GM23338 (cell line): ENCODE data around the gene HDAC3. TPM values are rescaled to one million over a fixed set of nuclear protein-coding genes. Genes with fewer than 3 reads are reported as not detected.
A peak's percentile ranks its signal among the peaks of the same experiment; 100 is the strongest.

Experiments
- ATAC-seq: fragments of 200-7000 bp; cut with Tn5 transposase; 3 replicates; pipeline ENCODE4 v1.9.1; 2020
- DNase-seq: peaks from one replicate; pipeline ENCODE4 v3.0.0-alpha.2; 2015; ENCODE audit warnings: low spot score
- H2AFZ ChIP-seq: fragments of 200-600 bp; sonication (generic); 2 replicates; pipeline ENCODE4 v1.8.0; 2016; ENCODE audit warnings: antibody characterized with exemption, mild to moderate bottlenecking, moderate library complexity
- H3F3A ChIP-seq: fragments of 200-600 bp; sonication (generic); replicated peaks from 2 replicates; pipeline ENCODE4 v1.8.0; 2017; ENCODE audit warnings: antibody characterized with exemption, mixed run types, low read depth
- H3K27ac ChIP-seq: fragments of 200-600 bp; sonication (generic); 2 replicates; pipeline ENCODE4 v1.6.1; 2016; ENCODE audit warnings: low read depth
- H3K27me3 ChIP-seq: fragments of 200-600 bp; sonication (generic); 2 replicates; pipeline ENCODE4 v1.8.0; 2016; ENCODE audit warnings: mild to moderate bottlenecking, mixed run types, moderate library complexity; ENCODE audit not compliant: insufficient read depth
- H3K36me3 ChIP-seq: fragments of 200-600 bp; sonication (generic); 2 replicates; pipeline ENCODE4 v1.8.0; 2016; ENCODE audit warnings: mild to moderate bottlenecking; ENCODE audit not compliant: insufficient read depth
- H3K4me1 ChIP-seq: fragments of 200-600 bp; sonication (generic); 2 replicates; pipeline ENCODE4 v1.8.0; 2016; ENCODE audit warnings: mild to moderate bottlenecking, moderate library complexity; ENCODE audit not compliant: insufficient read depth
- H3K4me2 ChIP-seq: fragments of 200-600 bp; sonication (generic); 2 replicates; pipeline ENCODE4 v1.7.1; 2017; ENCODE audit warnings: mixed run types
- H3K4me3 ChIP-seq: fragments of 200-600 bp; sonication (generic); 2 replicates; pipeline ENCODE4 v1.6.1; 2016; ENCODE audit warnings: mixed run types
- H3K79me2 ChIP-seq: fragments of 200-600 bp; sonication (generic); replicated peaks from 2 replicates; pipeline ENCODE4 v1.8.0; 2017; ENCODE audit warnings: mild to moderate bottlenecking; ENCODE audit not compliant: insufficient read depth
- H3K9me2 ChIP-seq: fragments of 200-600 bp; sonication (generic); 2 replicates; pipeline ENCODE4 v1.8.0; 2017; ENCODE audit not compliant: insufficient read depth
- H4K20me1 ChIP-seq: fragments of 200-600 bp; sonication (generic); replicated peaks from 2 replicates; pipeline ENCODE4 v1.8.0; 2017; ENCODE audit warnings: mild to moderate bottlenecking; ENCODE audit not compliant: insufficient read depth
- H3K27ac Mint-ChIP-seq: 2 replicates; pipeline ENCODE4 v1.8.0; 2020; ENCODE audit warnings: inconsistent platforms, mild to moderate bottlenecking, moderate library complexity, mixed read lengths
- H3K27me3 Mint-ChIP-seq: 3 replicates; pipeline ENCODE4 v1.8.0; 2022; ENCODE audit warnings: low read depth, mild to moderate bottlenecking, moderate library complexity, mixed read lengths, inconsistent platforms; ENCODE audit not compliant: insufficient read depth, poor library complexity
- H3K36me3 Mint-ChIP-seq: 3 replicates; pipeline ENCODE4 v1.8.0; 2021; ENCODE audit warnings: low read depth, mild to moderate bottlenecking, inconsistent platforms, moderate library complexity, mixed read lengths
- H3K4me1 Mint-ChIP-seq: 3 replicates; pipeline ENCODE4 v1.8.0; 2020; ENCODE audit warnings: mild to moderate bottlenecking, inconsistent platforms, mixed read lengths
- H3K4me3 Mint-ChIP-seq: 3 replicates; pipeline ENCODE4 v1.8.0; 2021; ENCODE audit warnings: moderate library complexity, mild to moderate bottlenecking, inconsistent platforms, mixed read lengths
- H3K9me3 Mint-ChIP-seq: 3 replicates; pipeline ENCODE4 v1.8.0; 2020; ENCODE audit warnings: moderate library complexity, mild to moderate bottlenecking, inconsistent platforms, mixed read lengths
- NANOG ChIP-seq: IDR thresholded peaks from 2 replicates; pipeline ENCODE4 v1.6.1; 2016; ENCODE audit warnings: antibody characterized with exemption, borderline replicate concordance
- STAT1 ChIP-seq: IDR thresholded peaks from one replicate; pipeline ENCODE4 v1.6.1; 2016; ENCODE audit warnings: antibody characterized with exemption; ENCODE audit not compliant: unreplicated experiment
- ZNF331 ChIP-seq: fragments of 250-450 bp; sonication (Bioruptor Pico); IDR thresholded peaks from 2 replicates; pipeline ENCODE4 v1.5.0; 2020; ENCODE audit warnings: low read depth, mild to moderate bottlenecking, moderate library complexity
- polyA plus RNA-seq: library from polyadenylated mRNA; unstranded; fragments of >200 nt; fragmentation: Nextera tagmentation; extraction: Ambion mirVana; gene quantifications from 2 replicates; pipeline ENCODE4 v1.2.1, GENCODE V29; 2016
- total RNA-seq: library from RNA; depleted of rRNA; stranded (reverse); fragments of >200 nt; shearing (Covaris generic); gene quantifications from 2 replicates; pipeline ENCODE4 v1.2.3, GENCODE V29; 2014
- TF ChIP-seq, protein P1 (sequence below): fragments of 250-450 bp; sonication (Bioruptor Pico); IDR thresholded peaks from 2 replicates; pipeline ENCODE4 v1.5.0; 2020; ENCODE audit warnings: mild to moderate bottlenecking, moderate library complexity
- TF ChIP-seq, protein P2 (sequence below), 2 experiments: fragments of 200-600 bp in 1 of 2; sonication (generic) in 1 of 2; conservative IDR thresholded peaks; 2 replicates each; pipeline versions ENCODE4 v1.5.1 to v1.6.1; 2016 to 2017; ENCODE audit warnings: antibody characterized with exemption in 2 of 2, low read depth in 2 of 2, mild to moderate bottlenecking in 2 of 2, moderate library complexity in 1 of 2

The HDAC3 gene
- total and polyA plus RNA-seq, 2 experiments from 2014 or later: 59.2 to 90.0 TPM

DNA sequence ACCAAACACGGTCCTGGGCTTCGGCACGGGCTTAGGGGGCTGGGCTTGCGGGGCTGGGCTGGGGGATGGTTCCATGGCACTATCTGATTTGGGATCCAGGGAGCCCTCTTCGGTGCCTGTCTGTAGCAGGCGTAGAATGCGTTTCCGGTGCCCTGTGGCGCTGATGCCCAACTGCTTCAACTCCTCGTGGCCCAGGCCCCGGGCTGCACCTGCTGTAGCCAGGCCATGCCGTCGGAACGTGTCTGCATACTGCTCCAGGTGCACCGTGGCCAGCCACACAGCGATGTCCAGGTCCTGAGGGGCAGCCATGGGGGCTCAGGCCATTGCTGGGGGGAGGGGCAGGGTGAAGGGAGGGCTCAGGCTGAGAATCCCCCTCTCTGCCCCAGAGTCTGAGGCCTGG, 43.5 kb upstream of the HDAC3 start (continued):
- TF ChIP-seq, protein P1, sequence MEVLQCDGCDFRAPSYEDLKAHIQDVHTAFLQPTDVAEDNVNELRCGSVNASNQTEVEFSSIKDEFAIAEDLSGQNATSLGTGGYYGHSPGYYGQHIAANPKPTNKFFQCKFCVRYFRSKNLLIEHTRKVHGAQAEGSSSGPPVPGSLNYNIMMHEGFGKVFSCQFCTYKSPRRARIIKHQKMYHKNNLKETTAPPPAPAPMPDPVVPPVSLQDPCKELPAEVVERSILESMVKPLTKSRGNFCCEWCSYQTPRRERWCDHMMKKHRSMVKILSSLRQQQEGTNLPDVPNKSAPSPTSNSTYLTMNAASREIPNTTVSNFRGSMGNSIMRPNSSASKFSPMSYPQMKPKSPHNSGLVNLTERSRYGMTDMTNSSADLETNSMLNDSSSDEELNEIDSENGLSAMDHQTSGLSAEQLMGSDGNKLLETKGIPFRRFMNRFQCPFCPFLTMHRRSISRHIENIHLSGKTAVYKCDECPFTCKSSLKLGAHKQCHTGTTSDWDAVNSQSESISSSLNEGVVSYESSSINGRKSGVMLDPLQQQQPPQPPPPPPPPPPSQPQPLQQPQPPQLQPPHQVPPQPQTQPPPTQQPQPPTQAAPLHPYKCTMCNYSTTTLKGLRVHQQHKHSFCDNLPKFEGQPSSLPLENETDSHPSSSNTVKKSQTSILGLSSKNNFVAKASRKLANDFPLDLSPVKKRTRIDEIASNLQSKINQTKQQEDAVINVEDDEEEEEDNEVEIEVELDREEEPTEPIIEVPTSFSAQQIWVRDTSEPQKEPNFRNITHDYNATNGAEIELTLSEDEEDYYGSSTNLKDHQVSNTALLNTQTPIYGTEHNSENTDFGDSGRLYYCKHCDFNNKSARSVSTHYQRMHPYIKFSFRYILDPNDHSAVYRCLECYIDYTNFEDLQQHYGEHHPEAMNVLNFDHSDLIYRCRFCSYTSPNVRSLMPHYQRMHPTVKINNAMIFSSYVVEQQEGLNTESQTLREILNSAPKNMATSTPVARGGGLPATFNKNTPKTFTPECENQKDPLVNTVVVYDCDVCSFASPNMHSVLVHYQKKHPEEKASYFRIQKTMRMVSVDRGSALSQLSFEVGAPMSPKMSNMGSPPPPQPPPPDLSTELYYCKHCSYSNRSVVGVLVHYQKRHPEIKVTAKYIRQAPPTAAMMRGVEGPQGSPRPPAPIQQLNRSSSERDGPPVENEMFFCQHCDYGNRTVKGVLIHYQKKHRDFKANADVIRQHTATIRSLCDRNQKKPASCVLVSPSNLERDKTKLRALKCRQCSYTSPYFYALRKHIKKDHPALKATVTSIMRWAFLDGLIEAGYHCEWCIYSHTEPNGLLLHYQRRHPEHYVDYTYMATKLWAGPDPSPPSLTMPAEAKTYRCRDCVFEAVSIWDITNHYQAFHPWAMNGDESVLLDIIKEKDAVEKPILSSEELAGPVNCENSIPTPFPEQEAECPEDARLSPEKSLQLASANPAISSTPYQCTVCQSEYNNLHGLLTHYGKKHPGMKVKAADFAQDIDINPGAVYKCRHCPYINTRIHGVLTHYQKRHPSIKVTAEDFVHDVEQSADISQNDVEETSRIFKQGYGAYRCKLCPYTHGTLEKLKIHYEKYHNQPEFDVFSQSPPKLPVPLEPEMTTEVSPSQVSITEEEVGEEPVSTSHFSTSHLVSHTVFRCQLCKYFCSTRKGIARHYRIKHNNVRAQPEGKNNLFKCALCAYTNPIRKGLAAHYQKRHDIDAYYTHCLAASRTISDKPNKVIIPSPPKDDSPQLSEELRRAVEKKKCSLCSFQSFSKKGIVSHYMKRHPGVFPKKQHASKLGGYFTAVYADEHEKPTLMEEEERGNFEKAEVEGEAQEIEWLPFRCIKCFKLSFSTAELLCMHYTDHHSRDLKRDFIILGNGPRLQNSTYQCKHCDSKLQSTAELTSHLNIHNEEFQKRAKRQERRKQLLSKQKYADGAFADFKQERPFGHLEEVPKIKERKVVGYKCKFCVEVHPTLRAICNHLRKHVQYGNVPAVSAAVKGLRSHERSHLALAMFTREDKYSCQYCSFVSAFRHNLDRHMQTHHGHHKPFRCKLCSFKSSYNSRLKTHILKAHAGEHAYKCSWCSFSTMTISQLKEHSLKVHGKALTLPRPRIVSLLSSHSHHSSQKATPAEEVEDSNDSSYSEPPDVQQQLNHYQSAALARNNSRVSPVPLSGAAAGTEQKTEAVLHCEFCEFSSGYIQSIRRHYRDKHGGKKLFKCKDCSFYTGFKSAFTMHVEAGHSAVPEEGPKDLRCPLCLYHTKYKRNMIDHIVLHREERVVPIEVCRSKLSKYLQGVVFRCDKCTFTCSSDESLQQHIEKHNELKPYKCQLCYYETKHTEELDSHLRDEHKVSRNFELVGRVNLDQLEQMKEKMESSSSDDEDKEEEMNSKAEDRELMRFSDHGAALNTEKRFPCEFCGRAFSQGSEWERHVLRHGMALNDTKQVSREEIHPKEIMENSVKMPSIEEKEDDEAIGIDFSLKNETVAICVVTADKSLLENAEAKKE: no peak
- TF ChIP-seq ZNF331 (CRISPR knock-in tag) (no peak), NANOG (no peak)
- TF ChIP-seq, protein P2, sequence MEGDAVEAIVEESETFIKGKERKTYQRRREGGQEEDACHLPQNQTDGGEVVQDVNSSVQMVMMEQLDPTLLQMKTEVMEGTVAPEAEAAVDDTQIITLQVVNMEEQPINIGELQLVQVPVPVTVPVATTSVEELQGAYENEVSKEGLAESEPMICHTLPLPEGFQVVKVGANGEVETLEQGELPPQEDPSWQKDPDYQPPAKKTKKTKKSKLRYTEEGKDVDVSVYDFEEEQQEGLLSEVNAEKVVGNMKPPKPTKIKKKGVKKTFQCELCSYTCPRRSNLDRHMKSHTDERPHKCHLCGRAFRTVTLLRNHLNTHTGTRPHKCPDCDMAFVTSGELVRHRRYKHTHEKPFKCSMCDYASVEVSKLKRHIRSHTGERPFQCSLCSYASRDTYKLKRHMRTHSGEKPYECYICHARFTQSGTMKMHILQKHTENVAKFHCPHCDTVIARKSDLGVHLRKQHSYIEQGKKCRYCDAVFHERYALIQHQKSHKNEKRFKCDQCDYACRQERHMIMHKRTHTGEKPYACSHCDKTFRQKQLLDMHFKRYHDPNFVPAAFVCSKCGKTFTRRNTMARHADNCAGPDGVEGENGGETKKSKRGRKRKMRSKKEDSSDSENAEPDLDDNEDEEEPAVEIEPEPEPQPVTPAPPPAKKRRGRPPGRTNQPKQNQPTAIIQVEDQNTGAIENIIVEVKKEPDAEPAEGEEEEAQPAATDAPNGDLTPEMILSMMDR (conservative IDR thresholded peaks at IDR 0.05; ENCODE audit: low read depth in 2 of 2): no peak

DNA sequence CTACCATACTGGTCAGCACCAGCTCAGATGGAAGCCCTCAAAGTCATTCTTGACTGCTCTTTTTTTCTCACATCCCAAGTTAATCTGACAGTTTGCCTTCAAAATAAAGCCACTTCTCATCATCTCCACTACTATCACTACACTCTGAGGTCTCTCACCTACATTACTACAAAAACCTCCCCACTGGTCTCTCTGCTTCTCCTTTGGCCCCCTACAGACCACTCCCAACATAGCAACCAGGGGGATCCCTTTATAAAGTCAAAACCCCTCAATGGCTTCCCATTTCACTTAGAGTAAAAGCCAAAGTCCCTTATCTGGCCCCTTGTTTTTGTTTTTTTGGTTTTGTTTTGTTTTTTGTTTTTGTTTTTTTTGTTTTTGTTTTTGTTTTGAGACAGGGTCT, 40.8 kb upstream of the HDAC3 start:
- Mint-ChIP-seq H3K4me3 (no peak overlapping the region; the same call in 2 of the 3 replicates), H3K4me1 (peaks cover 48% of the 10 kb centered on the region), H3K36me3 (peaks cover 41% of the 10 kb centered on the region), H3K27me3 (peaks cover 13% of the 10 kb centered on the region), H3K27ac (no peak overlapping the region; the same call in 1 of the 2 replicates), H3K9me3 (no peaks in the 10 kb centered on the region; the same call in 2 of the 3 replicates)
- Histone ChIP-seq H3K36me3 (no peaks in the 10 kb centered on the region), H3K4me2 (no peak overlapping the region), H3K9me2 (no peaks in the 10 kb centered on the region), H2AFZ (no peak overlapping the region), H3K27ac (no peak overlapping the region), H3K27me3 (no peaks in the 10 kb centered on the region), H3F3A (peaks cover 30% of the 10 kb centered on the region), H4K20me1 (no peaks in the 10 kb centered on the region; the same call in 1 of the 2 replicates), H3K79me2 (peaks cover 20% of the 10 kb centered on the region; the same call in 1 of the 2 replicates), H3K4me3 (no peak overlapping the region), H3K4me1 (peaks cover 46% of the 10 kb centered on the region)
- DNase-seq (peak; percentile 92), ATAC-seq (no peak)
- no peak for TF ChIP-seq STAT1
- TF ChIP-seq, protein P2 (conservative IDR thresholded peaks at IDR 0.05; ENCODE audit: low read depth in 2 of 2): peak; percentile 52 to 86
